Omental fat pad (tissue), 4 donors: ENCODE measurements around the gene AK4. TPM values are rescaled to one million over a fixed set of nuclear protein-coding genes. Genes with fewer than 3 reads are reported as not detected.

ENCODE experiments used
- ATAC-seq: fragments of 150-250 bp; one replicate; pipeline ENCODE4 v1.9.1; 2016; ENCODE audit warnings: mild to moderate bottlenecking, moderate library complexity; ENCODE audit not compliant: low FRiP score
- DNase-seq: peaks from one replicate; pipeline ENCODE4 v3.0.0-alpha.2; 2019; ENCODE audit warnings: low spot score
- CTCF ChIP-seq, 3 donors: fragments of 450-650 bp; IDR thresholded peaks; one replicate each; pipeline ENCODE4 v1.5.1; 2016 to 2017; ENCODE audit warnings: antibody characterized with exemption in 3 of 3, mild to moderate bottlenecking in 3 of 3, moderate library complexity in 2 of 3
- small RNA-seq: library from RNA; depleted of rRNA; stranded (forward); fragments of <200 nt; gene quantifications from one replicate; pipeline ENCODE3, GENCODE V24; 2016
- total RNA-seq, 4 donors: library from RNA; depleted of rRNA; stranded (reverse); fragments of >200 nt; gene quantifications; one replicate each; pipeline ENCODE4 v1.1.0, GENCODE V29; 2016

Gene AK4
- total RNA-seq, 4 donors from 2014 or later, result 20.5 to 108 (median 61.8) TPM

- TF ChIP-seq CTCF (IDR thresholded peaks at IDR 0.05), result no peak
- ATAC-seq, result no peak
- no peak for DNase-seq
Measured at GRCh38 chr1:65279070-65279779, 131.2 kb downstream of the AK4 start.

Small RNA genes lying within 50 kb of the gene (small RNA-seq; reads per million reads assigned to genes)
- not detected for gene RPS29P7

Other genes with a start within 250 kb of the AK4 start
- 100 to 1,000 TPM; 175 to 303 (median 204) TPM for gene JAK1, start 181.7 kb upstream of the AK4 start, total RNA-seq
- 1 to 10 TPM; 1.9 to 5.1 (median 3.6) TPM for gene DNAJC6, start 161.3 kb downstream of the AK4 start, total RNA-seq